GM23338 (cell line): ENCODE data around the gene UBE3B. TPM values are rescaled to one million over a fixed set of nuclear protein-coding genes. Genes with fewer than 3 reads are reported as not detected.

Experiments
- ATAC-seq: fragments of 200-7000 bp; cut with Tn5 transposase; 3 replicates; pipeline ENCODE4 v1.9.1; 2020
- DNase-seq: peaks from one replicate; pipeline ENCODE4 v3.0.0-alpha.2; 2015; ENCODE audit warnings: low spot score
- H2AFZ ChIP-seq: fragments of 200-600 bp; sonication (generic); 2 replicates; pipeline ENCODE4 v1.8.0; 2016; ENCODE audit warnings: antibody characterized with exemption, mild to moderate bottlenecking, moderate library complexity
- H3F3A ChIP-seq: fragments of 200-600 bp; sonication (generic); replicated peaks from 2 replicates; pipeline ENCODE4 v1.8.0; 2017; ENCODE audit warnings: antibody characterized with exemption, mixed run types, low read depth
- H3K27ac ChIP-seq: fragments of 200-600 bp; sonication (generic); 2 replicates; pipeline ENCODE4 v1.6.1; 2016; ENCODE audit warnings: low read depth
- H3K27me3 ChIP-seq: fragments of 200-600 bp; sonication (generic); 2 replicates; pipeline ENCODE4 v1.8.0; 2016; ENCODE audit warnings: mild to moderate bottlenecking, mixed run types, moderate library complexity; ENCODE audit not compliant: insufficient read depth
- H3K36me3 ChIP-seq: fragments of 200-600 bp; sonication (generic); 2 replicates; pipeline ENCODE4 v1.8.0; 2016; ENCODE audit warnings: mild to moderate bottlenecking; ENCODE audit not compliant: insufficient read depth
- H3K4me1 ChIP-seq: fragments of 200-600 bp; sonication (generic); 2 replicates; pipeline ENCODE4 v1.8.0; 2016; ENCODE audit warnings: mild to moderate bottlenecking, moderate library complexity; ENCODE audit not compliant: insufficient read depth
- H3K4me2 ChIP-seq: fragments of 200-600 bp; sonication (generic); 2 replicates; pipeline ENCODE4 v1.7.1; 2017; ENCODE audit warnings: mixed run types
- H3K4me3 ChIP-seq: fragments of 200-600 bp; sonication (generic); 2 replicates; pipeline ENCODE4 v1.6.1; 2016; ENCODE audit warnings: mixed run types
- H3K79me2 ChIP-seq: fragments of 200-600 bp; sonication (generic); replicated peaks from 2 replicates; pipeline ENCODE4 v1.8.0; 2017; ENCODE audit warnings: mild to moderate bottlenecking; ENCODE audit not compliant: insufficient read depth
- H3K9me2 ChIP-seq: fragments of 200-600 bp; sonication (generic); 2 replicates; pipeline ENCODE4 v1.8.0; 2017; ENCODE audit not compliant: insufficient read depth
- H4K20me1 ChIP-seq: fragments of 200-600 bp; sonication (generic); replicated peaks from 2 replicates; pipeline ENCODE4 v1.8.0; 2017; ENCODE audit warnings: mild to moderate bottlenecking; ENCODE audit not compliant: insufficient read depth
- H3K27ac Mint-ChIP-seq: 2 replicates; pipeline ENCODE4 v1.8.0; 2020; ENCODE audit warnings: inconsistent platforms, mild to moderate bottlenecking, moderate library complexity, mixed read lengths
- H3K27me3 Mint-ChIP-seq: 3 replicates; pipeline ENCODE4 v1.8.0; 2022; ENCODE audit warnings: low read depth, mild to moderate bottlenecking, moderate library complexity, mixed read lengths, inconsistent platforms; ENCODE audit not compliant: insufficient read depth, poor library complexity
- H3K36me3 Mint-ChIP-seq: 3 replicates; pipeline ENCODE4 v1.8.0; 2021; ENCODE audit warnings: low read depth, mild to moderate bottlenecking, inconsistent platforms, moderate library complexity, mixed read lengths
- H3K4me1 Mint-ChIP-seq: 3 replicates; pipeline ENCODE4 v1.8.0; 2020; ENCODE audit warnings: mild to moderate bottlenecking, inconsistent platforms, mixed read lengths
- H3K4me3 Mint-ChIP-seq: 3 replicates; pipeline ENCODE4 v1.8.0; 2021; ENCODE audit warnings: moderate library complexity, mild to moderate bottlenecking, inconsistent platforms, mixed read lengths
- H3K9me3 Mint-ChIP-seq: 3 replicates; pipeline ENCODE4 v1.8.0; 2020; ENCODE audit warnings: moderate library complexity, mild to moderate bottlenecking, inconsistent platforms, mixed read lengths
- CREB1 ChIP-seq: fragments of 250-450 bp; sonication (Bioruptor Pico); IDR thresholded peaks from 2 replicates; pipeline ENCODE4 v1.5.0; 2020; ENCODE audit warnings: low read depth, mild to moderate bottlenecking, moderate library complexity
- CTCF ChIP-seq, 2 experiments: fragments of 200-600 bp in 1 of 2; sonication (generic) in 1 of 2; conservative IDR thresholded peaks; 2 replicates each; pipeline versions ENCODE4 v1.5.1 to v1.6.1; 2016 to 2017; ENCODE audit warnings: antibody characterized with exemption in 2 of 2, low read depth in 2 of 2, mild to moderate bottlenecking in 2 of 2, moderate library complexity in 1 of 2
- EZH2phosphoT487 ChIP-seq: fragments of 200-600 bp; sonication (generic); IDR thresholded peaks from one replicate; pipeline ENCODE4 v1.8.1; 2018; ENCODE audit warnings: antibody characterized with exemption; ENCODE audit not compliant: unreplicated experiment
- JUNB ChIP-seq: IDR thresholded peaks from one replicate; pipeline ENCODE4 v1.6.1; 2016; ENCODE audit warnings: antibody characterized with exemption; ENCODE audit not compliant: unreplicated experiment
- NANOG ChIP-seq: IDR thresholded peaks from 2 replicates; pipeline ENCODE4 v1.6.1; 2016; ENCODE audit warnings: antibody characterized with exemption, borderline replicate concordance
- REST ChIP-seq: IDR thresholded peaks from one replicate; pipeline ENCODE4 v1.6.1; 2018; ENCODE audit warnings: antibody characterized with exemption; ENCODE audit not compliant: unreplicated experiment
- STAT1 ChIP-seq: IDR thresholded peaks from one replicate; pipeline ENCODE4 v1.6.1; 2016; ENCODE audit warnings: antibody characterized with exemption; ENCODE audit not compliant: unreplicated experiment
- ZNF331 ChIP-seq: fragments of 250-450 bp; sonication (Bioruptor Pico); IDR thresholded peaks from 2 replicates; pipeline ENCODE4 v1.5.0; 2020; ENCODE audit warnings: low read depth, mild to moderate bottlenecking, moderate library complexity
- polyA plus RNA-seq: library from polyadenylated mRNA; unstranded; fragments of >200 nt; fragmentation: Nextera tagmentation; extraction: Ambion mirVana; gene quantifications from 2 replicates; pipeline ENCODE4 v1.2.1, GENCODE V29; 2016
- total RNA-seq: library from RNA; depleted of rRNA; stranded (reverse); fragments of >200 nt; shearing (Covaris generic); gene quantifications from 2 replicates; pipeline ENCODE4 v1.2.3, GENCODE V29; 2014
- TF ChIP-seq, protein P1 (sequence below): IDR thresholded peaks from 2 replicates; pipeline ENCODE4 v1.6.1; 2016; ENCODE audit warnings: antibody characterized with exemption

The UBE3B gene
- total and polyA plus RNA-seq, 2 experiments from 2014 or later: 20.8 TPM

DNA sequence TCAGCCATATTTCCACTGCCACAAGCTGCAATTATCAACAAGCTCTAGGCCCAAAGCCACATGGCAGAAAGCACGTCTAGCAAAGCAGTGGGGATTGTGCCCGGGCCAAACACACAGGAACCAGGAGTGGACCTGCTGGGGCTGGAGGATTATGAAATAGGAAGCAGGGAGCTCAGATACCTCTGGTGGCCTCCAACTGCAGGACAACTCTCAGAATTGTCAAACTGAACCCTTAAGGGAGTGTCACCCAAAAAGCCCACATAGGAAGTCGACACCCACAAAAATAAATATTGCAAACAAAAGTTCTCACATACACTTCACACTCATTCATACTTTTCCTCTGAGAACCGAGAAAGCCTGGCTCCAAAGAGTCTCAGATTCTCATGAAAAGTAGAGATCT, 26.5 kb upstream of the UBE3B start (continued):
- TF ChIP-seq REST (no peak), CREB1 (CRISPR knock-in tag) (no peak)

- H3K27me3 Mint-ChIP-seq: peaks cover 1% of the 10 kb centered on the region
- no peaks in the 10 kb centered on the region; the same call in 2 of the 3 replicates for H3K4me1 Mint-ChIP-seq
- no peaks in the 10 kb centered on the region for H3K27me3 ChIP-seq
- H3K4me1 ChIP-seq: no peaks in the 10 kb centered on the region
- H3K4me2 ChIP-seq: no peak overlapping the region
- peaks cover 34% of the 10 kb centered on the region for H3K36me3 ChIP-seq
- peaks cover 5% of the 10 kb centered on the region for H4K20me1 ChIP-seq
- H3K36me3 Mint-ChIP-seq: peaks cover 74% of the 10 kb centered on the region
- no peak overlapping the region for H3K4me3 ChIP-seq
- no peak overlapping the region for H3K27ac ChIP-seq
- no peak overlapping the region for H3K4me3 Mint-ChIP-seq
- no peak overlapping the region for H2AFZ ChIP-seq
- H3K79me2 ChIP-seq: peaks cover 23% of the 10 kb centered on the region
- H3K9me2 ChIP-seq: no peaks in the 10 kb centered on the region
- no peaks in the 10 kb centered on the region for H3F3A ChIP-seq
- ATAC-seq (no peak), DNase-seq (no peak)
- no peaks in the 10 kb centered on the region for H3K9me3 Mint-ChIP-seq
- H3K27ac Mint-ChIP-seq: no peak overlapping the region
- TF ChIP-seq REST: no peak
- no peak for TF ChIP-seq NANOG
- no peak for TF ChIP-seq ZNF331 (CRISPR knock-in tag)
- TF ChIP-seq, protein P1, sequence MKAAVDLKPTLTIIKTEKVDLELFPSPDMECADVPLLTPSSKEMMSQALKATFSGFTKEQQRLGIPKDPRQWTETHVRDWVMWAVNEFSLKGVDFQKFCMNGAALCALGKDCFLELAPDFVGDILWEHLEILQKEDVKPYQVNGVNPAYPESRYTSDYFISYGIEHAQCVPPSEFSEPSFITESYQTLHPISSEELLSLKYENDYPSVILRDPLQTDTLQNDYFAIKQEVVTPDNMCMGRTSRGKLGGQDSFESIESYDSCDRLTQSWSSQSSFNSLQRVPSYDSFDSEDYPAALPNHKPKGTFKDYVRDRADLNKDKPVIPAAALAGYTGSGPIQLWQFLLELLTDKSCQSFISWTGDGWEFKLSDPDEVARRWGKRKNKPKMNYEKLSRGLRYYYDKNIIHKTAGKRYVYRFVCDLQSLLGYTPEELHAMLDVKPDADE: no peak
- TF ChIP-seq CTCF (conservative IDR thresholded peaks at IDR 0.05; ENCODE audit: low read depth in 2 of 2): no peak
- no peak for TF ChIP-seq STAT1
- TF ChIP-seq EZH2phosphoT487: no peak
- no peak for TF ChIP-seq JUNB
Measured at GRCh38 chr12:109451400-109451799, 26.0 kb upstream of the UBE3B start.
